H1 (cell line): ENCODE measurements around the gene ZNF350. TPM values are rescaled to one million over a fixed set of nuclear protein-coding genes. Genes with fewer than 3 reads are reported as not detected.

Source experiments
- CTCF ChIA-PET: fragments of 300-600 bp; sonication (Branson Sonifier 250); formaldehyde crosslinking; loops from one replicate; lab custom pipeline; 2021; ENCODE audit not compliant: partially characterized antibody; lab: Charles Lee
- POLR2A ChIA-PET: fragments of 300-600 bp; sonication (Branson Sonifier 250); formaldehyde crosslinking; loops from one replicate; lab custom pipeline; 2021; ENCODE audit warnings: inconsistent platforms; ENCODE audit not compliant: partially characterized antibody; lab: Charles Lee
- DNase-seq, 2 experiments: peaks; one replicate each; pipeline versions ENCODE4 v3.0.0 to v3.0.0-alpha.2; 2010 to 2022; ENCODE audit warnings: low spot score in 2 of 2, low read depth in 1 of 2, mixed read lengths in 1 of 2
- FAIRE-seq: peaks from 2 replicates; lab custom pipeline; 2011; peaks lifted over from hg19 to GRCh38; lab: Jason Lieb, UNC
- H2AFZ ChIP-seq: 2 replicates; pipeline ENCODE4 v1.8.1; 2012; ENCODE audit warnings: low read length, inconsistent platforms
- H2AK5ac ChIP-seq: 2 replicates; pipeline ENCODE4 v1.6.1; 2013; ENCODE audit warnings: low read depth, low read length
- H2BK120ac ChIP-seq: replicated peaks from 2 replicates; pipeline ENCODE3; 2013; ENCODE audit warnings: low read depth, low read length, inconsistent platforms
- H2BK12ac ChIP-seq: 2 replicates; pipeline ENCODE4 v1.6.1; 2013; ENCODE audit warnings: low read depth, low read length
- H2BK15ac ChIP-seq: 2 replicates; pipeline ENCODE4 v1.6.1; 2013; ENCODE audit warnings: low read length
- H2BK20ac ChIP-seq: 2 replicates; pipeline ENCODE4 v1.6.1; 2013; ENCODE audit warnings: low read length
- H2BK5ac ChIP-seq: 2 replicates; pipeline ENCODE4 v1.6.1; 2013; ENCODE audit warnings: low read depth, low read length
- H3K14ac ChIP-seq: 2 replicates; pipeline ENCODE4 v1.6.1; 2013; ENCODE audit warnings: inconsistent platforms; ENCODE audit not compliant: insufficient read length
- H3K18ac ChIP-seq: 2 replicates; pipeline ENCODE4 v1.6.1; 2013; ENCODE audit warnings: low read length; ENCODE audit errors: extremely low read depth
- H3K23ac ChIP-seq: 2 replicates; pipeline ENCODE4 v1.6.1; 2013; ENCODE audit warnings: inconsistent platforms; ENCODE audit not compliant: insufficient read length
- H3K23me2 ChIP-seq: 2 replicates; pipeline ENCODE4 v1.6.1; 2013; ENCODE audit warnings: low read depth, low read length
- H3K27ac ChIP-seq: 2 replicates; pipeline ENCODE4 v1.6.1; 2011; ENCODE audit warnings: low read depth, low read length, inconsistent platforms
- H3K27me3 ChIP-seq, 4 experiments: replicated peaks in 1 of 4; 1 replicate in 1 of 4; 2 replicates in 3 of 4; pipeline versions ENCODE4 v1.6.1 to v1.8.1; 2011 to 2013; ENCODE audit warnings: low read length in 3 of 4, mild to moderate bottlenecking in 3 of 4, inconsistent platforms in 2 of 4, mixed read lengths in 2 of 4, moderate library complexity in 1 of 4; ENCODE audit not compliant: control insufficient read depth in 3 of 4, insufficient read depth in 3 of 4; ENCODE audit errors: extremely low read depth in 1 of 4
- H3K36me3 ChIP-seq, 4 experiments: 2 replicates each; pipeline versions ENCODE4 v1.6.1 to v1.8.1; 2011 to 2013; ENCODE audit warnings: mild to moderate bottlenecking in 4 of 4, low read length in 3 of 4, moderate library complexity in 2 of 4, control low read depth in 1 of 4, inconsistent platforms in 1 of 4; ENCODE audit not compliant: insufficient read depth in 4 of 4, control insufficient read depth in 2 of 4
- H3K4ac ChIP-seq: replicated peaks from 2 replicates; pipeline ENCODE3; 2013; ENCODE audit warnings: low read length, low read depth, mixed read lengths, inconsistent platforms; ENCODE audit not compliant: insufficient read length
- H3K4me1 ChIP-seq, 4 experiments: replicated peaks in 1 of 4; 1 replicate in 1 of 4; 2 replicates in 3 of 4; pipeline versions ENCODE4 v1.6.1 to v1.8.1; 2011 to 2013; ENCODE audit warnings: low read length in 3 of 4, inconsistent platforms in 2 of 4, mixed read lengths in 1 of 4; ENCODE audit not compliant: insufficient read depth in 4 of 4, control insufficient read depth in 3 of 4
- H3K4me2 ChIP-seq, 2 experiments: 2 replicates each; pipeline versions ENCODE4 v1.6.1 to v1.8.1; 2011 to 2013; ENCODE audit warnings: low read depth in 2 of 2, low read length in 2 of 2, control low read depth in 1 of 2, inconsistent platforms in 1 of 2, mild to moderate bottlenecking in 1 of 2; ENCODE audit not compliant: insufficient read depth in 1 of 2
- H3K4me3 ChIP-seq, 4 experiments: fragments of 200-600, 300-600 bp in 1 of 4; sonication (generic), shearing (Covaris generic), sonication (Bioruptor Twin) in 1 of 4; 2 replicates each; pipeline versions ENCODE4 v1.5.1 to v1.8.1; 2011 to 2016; ENCODE audit warnings: low read length in 4 of 4, low read depth in 3 of 4, control low read depth in 2 of 4, inconsistent platforms in 2 of 4, mild to moderate bottlenecking in 2 of 4, mixed read lengths in 1 of 4, moderate library complexity in 1 of 4; ENCODE audit not compliant: insufficient read depth in 2 of 4; ENCODE audit errors: extremely low read depth in 1 of 4
- H3K56ac ChIP-seq: replicated peaks from 2 replicates; pipeline ENCODE3; 2013; ENCODE audit warnings: low read depth, mild to moderate bottlenecking, mixed read lengths, low read length, inconsistent platforms; ENCODE audit not compliant: insufficient read length
- H3K79me1 ChIP-seq: 2 replicates; pipeline ENCODE4 v1.6.1; 2013; ENCODE audit warnings: low read depth, low read length, control low read depth
- H3K79me2 ChIP-seq, 2 experiments: 2 replicates each; pipeline versions ENCODE4 v1.6.1 to v1.8.1; 2012 to 2013; ENCODE audit warnings: low read length in 2 of 2, mild to moderate bottlenecking in 2 of 2, inconsistent platforms in 1 of 2; ENCODE audit not compliant: insufficient read depth in 2 of 2, control insufficient read depth in 1 of 2
- H3K9ac ChIP-seq, 4 experiments: replicated peaks in 1 of 4; 1 replicate in 1 of 4; 2 replicates in 3 of 4; pipeline versions ENCODE4 v1.6.1 to v1.8.1; 2011 to 2013; ENCODE audit warnings: low read depth in 3 of 4, low read length in 3 of 4, control low read depth in 2 of 4, mild to moderate bottlenecking in 2 of 4, moderate library complexity in 2 of 4, inconsistent platforms in 1 of 4; ENCODE audit errors: extremely low read depth in 1 of 4
- H3K9me3 ChIP-seq, 2 experiments: 2 replicates each; pipeline versions ENCODE4 v1.6.1 to v1.8.1; 2012 to 2013; ENCODE audit warnings: mild to moderate bottlenecking in 2 of 2, moderate library complexity in 2 of 2, control low read depth in 1 of 2, inconsistent platforms in 1 of 2, low read depth in 1 of 2, low read length in 1 of 2, mixed read lengths in 1 of 2; ENCODE audit not compliant: insufficient read depth in 2 of 2
- H4K20me1 ChIP-seq, 2 experiments: replicated peaks in 1 of 2; 2 replicates each; pipeline versions ENCODE3 to v1.8.1; 2011 to 2013; ENCODE audit warnings: inconsistent platforms in 2 of 2, low read length in 2 of 2, mild to moderate bottlenecking in 1 of 2; ENCODE audit not compliant: insufficient read depth in 2 of 2, control insufficient read depth in 1 of 2
- H4K5ac ChIP-seq: 2 replicates; pipeline ENCODE4 v1.6.1; 2013; ENCODE audit warnings: low read length, low read depth, mixed read lengths, inconsistent platforms; ENCODE audit not compliant: insufficient read length
- H4K8ac ChIP-seq: 2 replicates; pipeline ENCODE4 v1.8.0; 2013; ENCODE audit warnings: mild to moderate bottlenecking, moderate library complexity, low read length, inconsistent platforms; ENCODE audit not compliant: insufficient read depth; ENCODE audit errors: extremely low read depth
- H4K91ac ChIP-seq: replicated peaks from 2 replicates; pipeline ENCODE3; 2013; ENCODE audit warnings: low read length, mixed read lengths, inconsistent platforms; ENCODE audit not compliant: insufficient read length
- BCL11A ChIP-seq, 2 experiments: IDR thresholded peaks; one replicate each; pipeline ENCODE4 v1.6.1; 2011; ENCODE audit warnings: low read depth in 2 of 2, low read length in 2 of 2, mild to moderate bottlenecking in 2 of 2
- CREB1 ChIP-seq: IDR thresholded peaks from 2 replicates; pipeline ENCODE4 v1.6.1; 2012; ENCODE audit warnings: inconsistent platforms
- CTBP2 ChIP-seq: IDR thresholded peaks from 2 replicates; pipeline ENCODE4 v1.7.0; 2011; ENCODE audit warnings: borderline replicate concordance, mild to moderate bottlenecking, moderate library complexity, mixed read lengths, low read length; ENCODE audit not compliant: insufficient read depth, insufficient read length
- EGR1 ChIP-seq: IDR thresholded peaks from 2 replicates; pipeline ENCODE4 v1.6.1; 2011; ENCODE audit warnings: low read depth, low read length, borderline replicate concordance
- HDAC2 ChIP-seq, 2 experiments: fragments of 300-600 bp in 1 of 2; sonication (generic) in 1 of 2; IDR thresholded peaks; 2 replicates each; pipeline ENCODE4 v1.6.1; 2011 to 2012; ENCODE audit warnings: low read depth in 2 of 2, low read length in 2 of 2, mild to moderate bottlenecking in 2 of 2, moderate library complexity in 2 of 2, borderline replicate concordance in 1 of 2, inconsistent platforms in 1 of 2
- POLR2AphosphoS5 ChIP-seq: IDR thresholded peaks from 2 replicates; pipeline ENCODE4 v1.6.1; 2011; ENCODE audit warnings: low read depth, low read length
- POU5F1 ChIP-seq: IDR thresholded peaks from 2 replicates; pipeline ENCODE4 v1.6.1; 2011; ENCODE audit warnings: low read depth, mild to moderate bottlenecking, low read length, moderate library complexity
- TAF1 ChIP-seq: IDR thresholded peaks from 2 replicates; pipeline ENCODE4 v1.6.1; 2011; ENCODE audit warnings: mild to moderate bottlenecking, low read depth, low read length
- TCF12 ChIP-seq: IDR thresholded peaks from 2 replicates; pipeline ENCODE4 v1.6.1; 2011; ENCODE audit warnings: low read depth, mild to moderate bottlenecking, low read length
- ZNF274 ChIP-seq: IDR thresholded peaks from 2 replicates; pipeline ENCODE4 v1.7.0; 2012; ENCODE audit warnings: low read length, borderline replicate concordance; ENCODE audit errors: extremely low read depth
- WGBS, 2 experiments: shearing (Covaris generic) in 1 of 2; methylation state at CpG; one replicate each; pipeline versions ENCODE4 v1.1.6 to v1.1.7; 2013 to 2015; ENCODE audit warnings: low lambda C conversion rate in 2 of 2, mixed read lengths in 2 of 2, inconsistent platforms in 1 of 2, low coverage in 1 of 2, missing lambda C conversion rate in 1 of 2; ENCODE audit not compliant: insufficient replicate concordance in 2 of 2, insufficient coverage in 1 of 2, insufficient read length in 1 of 2; ENCODE audit errors: extremely low coverage in 1 of 2, missing lambda C conversion rate in 1 of 2; 5-methylcytosine and 5-hydroxymethylcytosine counted together
- polyA plus RNA-seq, 7 experiments: library from polyadenylated mRNA; depleted of rRNA in 3 of 7; stranded (reverse) in 5 of 7; unstranded in 2 of 7; fragments of >200 nt in 5 of 7; fragments of 200-250 nt in 2 of 7; gene quantifications; 1 replicate in 5 of 7; 2 replicates in 1 of 7; 4 replicates in 1 of 7; pipeline versions ENCODE4 v1.2.1 to v1.2.3, GENCODE V29; 2011 to 2013; ENCODE audit warnings: missing spikeins in 2 of 7, mixed read lengths in 2 of 7
- total RNA-seq: library from RNA; stranded (reverse); fragmentation: NEBNext Ultra II Directional; extraction: Animal tissue kit (Norgen Biotek cat#: 25700); gene quantifications from 2 replicates; pipeline ENCODE4 v1.2.1, GENCODE V29; 2021
- TF ChIP-seq, protein P1 (sequence below): IDR thresholded peaks from 2 replicates; pipeline ENCODE4 v1.6.1; 2012; ENCODE audit warnings: inconsistent platforms

ZNF350 gene
- total and polyA plus RNA-seq, 2 of the 8 experiments (the other 6 are each of a cell fraction or from before 2014, with no cell fraction given): 1.7 to 5.3 TPM

GRCh38 chr19:51965583-51965982 is 21.1 kb downstream of the ZNF350 start:
- Histone ChIP-seq H4K8ac (no peak overlapping the region), H3K9me3 (peaks cover 32 to 35% of the 10 kb centered on the region in 2 experiments), H2BK120ac (no peak overlapping the region), H3K4me3 (no peak overlapping the region), H3K36me3 (peaks cover 20 to 54% (median 38%) of the 10 kb centered on the region in 4 experiments), H2AK5ac (no peak overlapping the region), H4K5ac (no peak overlapping the region), H3K4ac (no peak overlapping the region), H2BK20ac (no peak overlapping the region), H4K91ac (no peak overlapping the region), H2AFZ (no peak overlapping the region), H2BK5ac (no peak overlapping the region), H3K18ac (no peak overlapping the region), H3K27me3 (no peaks in the 10 kb centered on the region), H3K79me2 (no peaks in the 10 kb centered on the region), H3K79me1 (no peaks in the 10 kb centered on the region), H4K20me1 (no peaks in the 10 kb centered on the region), H3K56ac (no peak overlapping the region), H3K14ac (no peak overlapping the region), H2BK12ac (no peak overlapping the region), H3K4me2 (no peak overlapping the region), H3K27ac (no peak overlapping the region), H3K4me1 (no peaks in the 10 kb centered on the region), H3K9ac (no peak overlapping the region), H3K23ac (no peak overlapping the region), H3K23me2 (no peaks in the 10 kb centered on the region), H2BK15ac (no peak overlapping the region)
- 89% methylated on average over 5 of the region's 5 CpGs; no CpG with 5 or more reads in 1 of the 2 experiments for WGBS, 2 experiments
- DNase-seq: no peak
- TF ChIP-seq CTBP2: no peak
- TF ChIP-seq ZNF274: no peak
- TF ChIP-seq TAF1: no peak
- TF ChIP-seq TCF12: no peak
- TF ChIP-seq CREB1: no peak
- no peak for TF ChIP-seq EGR1
- no peak for TF ChIP-seq POU5F1
- no peak for TF ChIP-seq HDAC2 (IDR thresholded peaks at IDR 0.05; ENCODE audit: borderline replicate concordance in 1 of 2, low read depth in 2 of 2, low read length in 2 of 2)
- TF ChIP-seq, protein P1, sequence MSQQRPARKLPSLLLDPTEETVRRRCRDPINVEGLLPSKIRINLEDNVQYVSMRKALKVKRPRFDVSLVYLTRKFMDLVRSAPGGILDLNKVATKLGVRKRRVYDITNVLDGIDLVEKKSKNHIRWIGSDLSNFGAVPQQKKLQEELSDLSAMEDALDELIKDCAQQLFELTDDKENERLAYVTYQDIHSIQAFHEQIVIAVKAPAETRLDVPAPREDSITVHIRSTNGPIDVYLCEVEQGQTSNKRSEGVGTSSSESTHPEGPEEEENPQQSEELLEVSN: no peak
- TF ChIP-seq BCL11A (IDR thresholded peaks at IDR 0.05; ENCODE audit: low read depth in 2 of 2, low read length in 2 of 2): no peak
- no peak for TF ChIP-seq POLR2AphosphoS5
- ChIA-PET CTCF (no interaction called here), POLR2A (no interaction called here)
- FAIRE-seq: no peak
